ENCODE data around the gene HACD4.
"Not testable (repeated sequence)": the region's sequence is repeated elsewhere in the genome, so short reads cannot be mapped to it uniquely, and the experiment has no call there.

Gene HACD4

GRCh38 chr9:21015995-21016394, 15.4 kb downstream of the HACD4 start:
- DNase-seq: no peak

- DNase-seq: no peak
These were observed 16.2 kb downstream of the HACD4 start for GRCh38 chr9:21015129-21015815.

- DNase-seq: no peak
These were observed 29.4 kb downstream of the HACD4 start for GRCh38 chr9:21002040-21002439.

DNA sequence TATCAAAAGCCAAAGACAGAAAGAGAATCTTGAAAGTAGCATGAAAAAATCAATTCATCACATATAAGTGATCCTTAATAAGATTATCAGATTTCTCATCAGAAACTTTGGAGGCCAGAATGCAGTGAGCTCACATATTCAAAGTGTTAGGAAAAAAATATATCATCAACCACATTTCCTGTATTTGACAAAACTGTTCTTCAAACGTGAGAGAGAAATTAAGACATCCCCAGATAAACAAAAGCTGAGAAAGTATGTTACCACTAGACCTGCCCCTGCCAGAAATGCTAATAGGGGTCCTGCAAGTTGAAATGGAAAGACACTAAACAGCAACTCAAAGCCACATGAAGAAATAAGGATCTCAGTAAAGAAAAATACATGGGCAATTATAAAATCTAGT, 29.9 kb downstream of the HACD4 start:
- no peak for DNase-seq

DNA sequence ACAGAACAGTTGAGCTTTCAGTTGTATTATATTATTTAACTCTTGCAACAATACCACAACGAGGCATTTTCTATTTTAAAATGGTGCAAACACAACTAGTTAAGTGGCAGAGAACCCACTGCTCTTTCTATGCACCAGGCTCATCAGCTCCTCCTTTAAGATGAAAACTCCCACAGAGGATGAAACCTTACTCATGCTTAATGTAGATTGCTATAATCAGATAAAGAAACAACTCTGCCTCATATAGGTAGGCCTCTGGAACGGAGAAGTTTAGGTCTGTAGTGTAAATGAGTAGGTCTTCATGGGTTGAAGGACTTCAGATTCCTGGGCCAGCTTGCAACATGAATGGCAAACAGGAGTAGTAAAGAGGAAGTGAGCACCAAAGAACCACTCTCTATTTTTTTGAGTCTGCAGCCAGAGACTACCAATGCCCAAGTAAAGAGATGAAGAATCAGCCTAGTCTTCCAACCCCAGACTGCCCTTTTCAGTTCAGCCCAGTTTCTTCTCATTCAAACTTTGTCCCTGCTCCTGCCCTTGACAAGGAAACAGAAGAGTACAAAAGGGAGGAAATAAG, 33.9 kb downstream of the HACD4 start:
- DNase-seq: no peak

- no peak for DNase-seq
These were observed 34.6 kb downstream of the HACD4 start for GRCh38 chr9:20996809-20997208.

DNA sequence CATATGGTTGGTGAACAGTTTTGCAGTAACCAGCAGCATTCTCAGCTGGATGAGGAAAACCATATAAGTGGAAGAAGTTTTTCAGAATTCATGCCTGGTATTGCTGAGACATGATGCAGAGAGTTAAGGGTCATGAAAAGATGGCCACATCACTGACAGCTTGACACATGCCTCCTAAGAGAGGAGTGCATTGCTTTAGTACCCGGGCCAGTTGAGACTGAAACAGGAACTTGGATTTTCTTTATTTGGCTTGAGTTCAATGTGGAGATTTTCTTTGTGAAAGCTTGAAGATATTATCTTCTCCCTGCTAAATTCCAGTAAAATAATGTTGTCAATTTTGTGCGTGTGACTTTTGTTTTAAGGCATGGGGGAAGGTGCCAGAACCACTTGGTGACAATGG, 35.8 kb downstream of the HACD4 start:
- no peak for DNase-seq

- DNase-seq: no peak
These were observed 37.0 kb downstream of the HACD4 start for GRCh38 chr9:20994486-20994885.

DNA sequence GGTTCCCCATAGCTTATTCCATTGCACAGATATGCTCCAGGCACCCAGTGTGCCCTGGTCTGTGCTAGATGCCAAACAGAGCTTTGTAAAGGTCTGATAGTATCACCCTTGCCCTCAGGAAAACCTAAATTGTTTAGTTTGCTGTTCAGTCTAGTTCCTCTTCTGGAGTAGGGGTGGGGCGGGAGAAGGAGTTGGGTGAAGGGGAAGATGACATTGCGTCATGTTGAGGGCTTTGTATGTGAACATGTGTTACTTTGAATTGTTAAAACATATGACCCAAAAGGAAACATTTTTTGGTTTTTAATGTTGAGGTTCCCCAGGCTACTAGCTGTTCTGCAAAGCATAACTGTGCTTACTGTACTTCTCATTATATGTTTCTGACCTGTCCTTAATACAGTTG, 40.6 kb downstream of the HACD4 start:
- DNase-seq: no peak

DNA sequence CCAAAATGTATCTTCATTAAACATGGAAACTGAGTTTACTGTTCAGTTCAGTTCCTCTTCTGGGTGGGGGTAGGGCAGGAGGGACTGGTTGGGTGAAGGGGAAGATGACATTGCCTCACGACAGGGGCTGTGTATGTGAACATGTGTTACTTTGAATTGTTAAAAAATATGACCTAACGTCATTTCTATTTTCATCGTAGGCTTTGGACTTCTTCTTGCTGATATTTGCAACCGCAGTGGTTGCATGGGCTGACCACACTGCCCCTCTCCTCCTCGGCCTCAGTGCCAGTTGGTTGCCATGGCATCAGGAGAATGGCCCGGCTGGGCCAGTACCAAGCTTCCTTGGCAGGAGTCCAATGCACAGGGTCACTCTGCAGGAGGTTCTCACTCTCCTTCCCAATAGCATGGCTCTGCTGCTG, 41.5 kb downstream of the HACD4 start:
- peak; percentile 41 for DNase-seq

- DNase-seq: no peak
These were observed 42.6 kb downstream of the HACD4 start for GRCh38 chr9:20988671-20989315.

GRCh38 chr9:20988061-20988460, 43.4 kb downstream of the HACD4 start:
- no peak for DNase-seq

- DNase-seq: no peak
These were observed 43.9 kb downstream of the HACD4 start for GRCh38 chr9:20987521-20987920.

DNA sequence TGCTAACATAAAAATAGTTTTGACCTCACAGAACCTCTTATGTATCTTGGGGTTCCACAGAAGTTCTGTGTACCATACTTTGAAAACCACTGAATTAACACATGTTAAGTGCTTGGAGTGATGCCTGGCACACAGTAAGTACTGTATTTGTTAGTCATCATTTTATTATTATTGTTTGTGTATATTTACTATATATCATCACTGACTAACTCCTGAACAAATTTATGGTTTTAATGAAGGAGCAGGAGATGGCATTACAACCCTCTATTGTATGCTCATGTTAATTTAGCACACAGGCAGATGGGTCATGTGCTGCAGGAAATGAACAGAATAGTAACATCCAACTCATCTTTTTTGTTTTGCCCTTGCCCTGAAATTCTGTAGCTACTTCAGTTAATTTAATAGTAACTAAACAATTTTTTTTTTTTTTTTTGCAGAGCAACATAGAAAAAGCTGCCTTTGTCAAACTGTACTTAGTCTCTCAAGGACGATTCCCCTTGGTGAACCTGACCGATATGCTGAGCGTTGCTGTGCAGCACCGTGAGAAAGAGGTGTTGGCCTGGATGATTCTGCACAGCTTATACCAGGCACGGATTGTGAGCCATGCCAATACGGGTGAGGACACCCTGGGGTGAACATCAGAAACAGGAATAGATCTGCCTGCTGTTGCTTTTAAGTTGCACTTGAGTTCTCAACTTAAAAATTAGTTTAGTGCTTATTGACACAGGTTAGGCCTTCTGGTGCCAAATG, 45.4 kb downstream of the HACD4 start:
- DNase-seq: no peak

- no peak for DNase-seq
These were observed 46.9 kb downstream of the HACD4 start for GRCh38 chr9:20984506-20984905.

- DNase-seq: no peak
These were observed 50.0 kb downstream of the HACD4 start for GRCh38 chr9:20981486-20981885.

DNA sequence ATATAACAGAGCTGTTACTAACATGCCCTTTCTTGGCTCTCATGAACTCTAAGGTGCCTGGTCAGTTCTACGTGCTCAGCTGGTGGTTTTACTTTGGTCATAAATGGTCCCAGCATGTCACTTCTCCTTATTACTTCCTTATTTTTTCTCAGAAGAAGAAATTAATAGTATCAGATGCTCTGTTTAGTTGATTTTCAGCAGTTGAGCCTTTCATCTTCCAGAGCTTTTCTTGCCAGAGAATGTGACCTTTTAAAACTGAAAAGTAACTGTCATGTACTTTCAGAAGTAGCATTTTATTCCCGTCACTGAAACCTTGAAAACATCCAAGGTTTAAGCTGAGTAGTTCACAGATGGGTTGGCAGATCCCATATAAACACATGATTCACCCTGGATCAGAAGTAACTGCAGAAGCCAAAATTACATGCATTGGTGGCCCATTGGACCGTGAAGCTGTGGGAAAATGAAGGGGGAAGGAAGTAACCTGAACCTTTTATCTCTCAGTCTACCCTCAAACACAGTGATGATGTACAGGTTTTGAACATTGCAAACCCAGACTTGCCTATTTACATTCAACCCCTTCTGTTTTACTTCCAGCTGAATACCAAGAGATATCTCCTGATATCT, 50.5 kb downstream of the HACD4 start:
- no peak for DNase-seq

- DNase-seq: no peak
These were observed 53.2 kb downstream of the HACD4 start for GRCh38 chr9:20978249-20978648.

GRCh38 chr9:20974191-20974938, 57.1 kb downstream of the HACD4 start:
- DNase-seq: not testable (repeated sequence)

- DNase-seq: not testable (repeated sequence)
These were observed 58.0 kb downstream of the HACD4 start for GRCh38 chr9:20973246-20973947.

DNA sequence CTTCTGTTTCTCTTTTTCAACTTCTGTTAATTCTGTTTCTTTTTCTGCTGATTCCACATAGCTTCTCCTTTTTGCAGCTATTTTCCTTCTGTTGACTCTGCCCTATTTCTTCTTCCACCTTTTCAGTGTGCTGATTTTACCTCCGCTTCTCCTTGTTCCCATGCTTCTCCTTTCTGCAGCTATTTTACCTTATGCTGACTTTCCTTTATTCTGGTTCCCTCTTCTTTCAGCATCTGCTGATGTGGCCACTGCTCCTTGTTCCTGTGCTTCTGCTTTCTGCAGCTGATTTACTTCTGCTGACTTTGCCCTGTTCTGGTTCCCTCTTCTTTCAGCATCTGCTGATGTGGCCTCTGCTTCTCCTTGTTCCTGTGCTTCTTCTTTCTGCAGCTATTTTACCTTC, 58.8 kb downstream of the HACD4 start:
- no peak for DNase-seq
